ENCODE data around the gene RNF7. TPM values are rescaled to one million over a fixed set of nuclear protein-coding genes. Genes with fewer than 3 reads are reported as not detected.
"Not testable (repeated sequence)": the region's sequence is repeated elsewhere in the genome, so short reads cannot be mapped to it uniquely, and the experiment has no call there.

The RNF7 gene
- total RNA-seq (2014; rRNA removed; shearing (Covaris generic)): 143 and 201 TPM in 2 replicates

- DNase-seq (ENCODE audit: low spot score): peak; percentile 91
These were observed at the start of gene RNF7 for GRCh38 chr3:141738022-141738890. TSS of gene RNF7 (plus strand) at chr3:141738298. CDS start at chr3:141738342, 44 bp downstream.

DNA sequence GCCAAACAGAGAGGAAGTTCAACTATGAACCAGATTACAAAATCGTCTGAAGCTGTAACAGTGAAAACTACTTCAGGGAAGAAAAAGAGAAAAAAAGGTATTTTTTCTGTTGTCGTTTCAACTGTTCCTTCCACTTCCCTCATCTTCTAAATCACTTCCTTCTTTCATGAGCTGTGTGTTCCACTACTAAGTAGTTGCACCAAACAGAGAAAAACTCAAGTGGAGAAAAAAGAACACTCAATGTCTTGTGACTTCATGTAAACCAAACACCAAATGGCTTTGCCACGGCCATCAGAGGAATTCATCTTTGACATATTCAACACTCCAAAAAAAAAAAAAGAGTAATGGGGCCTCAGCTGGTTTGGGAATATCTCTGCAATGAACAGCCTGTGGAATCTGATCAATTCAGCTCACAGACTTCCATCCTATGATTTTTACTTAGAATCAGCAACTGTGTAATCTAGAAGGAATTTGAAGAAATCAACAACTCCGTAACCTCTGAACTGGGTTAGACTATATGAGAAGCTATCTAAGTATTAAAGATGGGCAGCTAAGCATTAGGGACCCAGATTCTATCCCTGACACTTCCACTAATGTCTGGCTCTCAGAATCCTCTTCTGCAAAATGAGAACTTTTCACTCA, 47.5 kb upstream of the RNF7 start:
- DNase-seq (ENCODE audit: low spot score): no peak

DNA sequence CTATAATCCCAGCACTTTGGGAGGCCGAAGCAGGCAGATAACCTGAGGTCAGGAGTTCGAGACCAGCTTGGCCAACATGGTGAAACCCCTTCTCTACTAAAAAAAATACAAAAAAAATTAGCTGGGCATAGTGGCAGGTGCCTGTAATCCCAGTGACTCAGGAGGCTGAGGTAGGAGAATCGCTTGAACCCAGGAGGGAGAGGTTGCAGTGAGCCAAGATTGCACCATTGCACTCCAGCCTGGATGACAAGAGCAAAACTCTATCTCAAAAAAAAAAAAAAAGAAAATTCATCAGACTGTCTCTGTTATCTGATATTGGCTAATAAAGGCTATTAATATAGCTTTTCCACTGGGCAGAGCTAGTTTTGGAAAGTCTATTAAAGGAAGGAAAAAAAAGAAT, 46.6 kb upstream of the RNF7 start:
- DNase-seq (ENCODE audit: low spot score): not testable (repeated sequence)

DNA sequence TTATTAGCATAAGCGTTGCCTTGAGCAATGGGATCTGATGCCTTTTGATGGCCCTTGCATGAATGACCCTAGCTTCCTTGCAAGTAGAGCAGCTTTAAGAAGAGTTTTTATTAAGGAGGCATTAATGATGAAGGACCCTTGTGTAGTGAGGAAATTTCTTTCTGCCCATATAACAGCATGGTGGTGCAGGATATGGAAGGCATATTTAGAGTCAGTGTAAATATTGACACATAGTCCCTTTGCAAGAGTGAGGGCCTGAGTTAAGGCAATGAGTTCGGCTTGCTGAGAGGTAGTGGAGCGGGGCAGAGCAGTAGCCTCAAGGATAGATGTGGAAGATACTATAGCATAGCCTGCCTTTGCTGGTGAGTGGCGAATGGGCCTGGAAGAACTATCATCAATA, 45.1 kb upstream of the RNF7 start:
- DNase-seq (ENCODE audit: low spot score): not testable (repeated sequence)

DNA sequence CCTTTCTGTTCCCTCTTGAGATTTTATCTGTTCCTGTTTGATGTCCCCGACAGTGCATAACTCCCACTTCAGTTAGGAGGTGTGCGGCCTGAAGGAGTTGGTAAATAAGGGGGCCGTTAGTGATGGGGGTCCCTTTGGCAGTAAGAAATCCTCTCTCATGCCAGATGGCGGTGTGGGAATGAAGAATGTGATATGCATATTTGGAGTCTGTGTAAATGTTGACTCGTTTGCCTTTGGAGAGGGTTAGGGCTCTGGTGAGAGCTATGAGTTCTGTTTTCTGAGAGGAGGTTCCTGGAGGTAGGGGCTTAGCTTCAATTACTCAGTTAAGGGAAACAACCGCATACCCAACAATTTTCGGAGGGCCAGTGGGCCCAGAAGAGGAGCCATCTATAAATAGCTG, 38.8 kb upstream of the RNF7 start:
- no peak for DNase-seq (ENCODE audit: low spot score)

DNA sequence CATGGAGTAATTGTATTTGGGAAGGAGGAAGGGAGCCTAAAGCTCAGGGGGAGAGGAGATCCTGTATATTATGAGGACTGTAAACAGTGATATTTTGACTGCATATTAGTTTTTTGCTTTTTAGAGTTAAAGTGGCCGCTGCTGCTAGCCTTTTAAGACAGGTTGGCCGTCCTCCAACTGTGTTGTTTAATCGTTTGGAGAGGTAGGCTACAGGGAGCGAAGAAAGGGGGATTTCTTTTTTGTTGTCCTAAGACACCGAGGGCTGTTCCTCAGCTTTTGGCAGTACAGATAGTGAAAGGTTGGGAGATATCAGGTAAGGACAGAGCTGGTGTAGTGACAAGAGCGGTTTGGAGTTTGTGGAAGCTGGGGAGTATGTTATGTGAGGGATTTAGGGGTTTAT, 38.2 kb upstream of the RNF7 start:
- DNase-seq (ENCODE audit: low spot score): no peak

- not testable (repeated sequence) for DNase-seq (ENCODE audit: low spot score)
These were observed 34.7 kb upstream of the RNF7 start for GRCh38 chr3:141703367-141703766.

GRCh38 chr3:141707741-141708203, 30.3 kb upstream of the RNF7 start:
- peak; percentile 94 for DNase-seq (ENCODE audit: low spot score)

DNA sequence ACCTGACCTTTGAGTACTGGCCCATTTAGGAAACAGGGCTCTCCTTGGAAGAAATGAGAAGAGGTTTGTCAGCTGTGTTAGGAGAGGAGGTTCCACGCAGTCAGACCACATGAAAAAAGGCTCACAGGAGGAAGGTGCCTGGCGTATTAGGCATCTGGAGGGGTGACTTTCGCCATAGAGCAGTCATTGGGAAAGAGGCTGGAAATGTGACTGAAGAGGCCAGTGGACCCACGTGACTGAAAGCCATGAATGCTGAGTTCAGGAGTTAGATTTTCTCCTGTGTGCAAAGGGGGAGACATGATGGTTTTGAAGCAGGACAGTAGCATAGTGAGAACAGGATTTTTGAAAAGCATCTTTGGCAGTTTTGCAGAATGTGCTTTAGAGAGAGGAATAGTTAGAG, 29.7 kb upstream of the RNF7 start:
- peak; percentile 8 for DNase-seq (ENCODE audit: low spot score)

- no peak for DNase-seq (ENCODE audit: low spot score)
These were observed 28.9 kb upstream of the RNF7 start for GRCh38 chr3:141709126-141709770.

GRCh38 chr3:141710121-141710520, 28.0 kb upstream of the RNF7 start:
- no peak for DNase-seq (ENCODE audit: low spot score)

DNA sequence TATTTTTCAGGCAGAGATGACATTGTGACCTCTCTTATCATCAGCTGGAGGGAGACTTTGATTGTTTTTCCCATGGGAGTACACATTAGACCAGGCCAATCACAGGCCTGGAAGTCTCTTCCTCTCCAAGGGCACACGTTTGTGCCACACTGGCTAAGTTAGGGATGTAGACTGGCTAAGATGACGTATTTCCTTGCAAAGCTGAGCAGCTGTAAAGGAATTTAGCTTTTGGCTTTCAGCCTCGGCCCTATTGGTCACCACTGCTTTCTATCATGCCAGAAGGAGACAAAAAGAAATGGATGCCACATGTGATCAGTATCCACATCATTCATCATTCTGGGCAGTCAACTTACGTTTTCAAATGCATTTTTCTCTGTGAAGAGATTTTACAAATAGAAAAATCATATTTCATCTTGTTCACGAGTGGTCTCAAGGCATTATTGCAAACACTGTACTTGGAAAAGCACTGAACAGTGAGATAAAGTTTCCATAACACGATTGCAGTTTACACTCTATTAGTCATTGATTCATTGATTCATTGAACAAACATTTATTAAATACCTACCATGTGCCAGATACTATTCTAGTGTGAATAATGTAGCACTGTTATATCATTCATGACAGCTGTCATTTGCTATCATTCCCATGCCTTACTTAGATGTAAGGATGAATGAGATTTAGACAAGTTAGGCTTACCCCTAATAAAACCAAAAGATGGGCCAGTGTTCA, 27.0 kb upstream of the RNF7 start:
- peak; percentile 77 for DNase-seq (ENCODE audit: low spot score)

- DNase-seq (ENCODE audit: low spot score): no peak
These were observed 23.4 kb upstream of the RNF7 start for GRCh38 chr3:141714671-141715070.

- no peak for DNase-seq (ENCODE audit: low spot score)
These were observed 16.0 kb upstream of the RNF7 start for GRCh38 chr3:141722081-141722480.

DNA sequence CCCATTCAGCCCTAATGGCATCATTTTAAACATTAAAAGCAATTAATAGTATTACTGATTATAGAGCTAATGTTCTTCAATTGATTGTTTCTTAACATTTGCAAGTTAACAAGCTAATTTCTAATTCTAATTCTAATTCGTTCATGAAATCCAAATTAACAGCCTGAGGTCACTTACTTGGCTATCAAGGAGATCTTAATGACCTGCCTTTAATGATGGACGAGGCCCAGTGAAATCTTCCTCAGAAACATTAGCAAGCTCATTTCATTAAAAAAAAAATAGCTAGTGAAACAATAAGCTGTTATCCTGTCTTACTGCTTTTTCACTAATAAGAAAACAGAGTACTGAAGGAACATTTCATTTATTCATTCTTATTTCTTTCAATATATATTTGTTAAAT, 15.4 kb upstream of the RNF7 start:
- DNase-seq (ENCODE audit: low spot score): no peak

- DNase-seq (ENCODE audit: low spot score): no peak
These were observed 14.8 kb upstream of the RNF7 start for GRCh38 chr3:141723255-141723654.

DNA sequence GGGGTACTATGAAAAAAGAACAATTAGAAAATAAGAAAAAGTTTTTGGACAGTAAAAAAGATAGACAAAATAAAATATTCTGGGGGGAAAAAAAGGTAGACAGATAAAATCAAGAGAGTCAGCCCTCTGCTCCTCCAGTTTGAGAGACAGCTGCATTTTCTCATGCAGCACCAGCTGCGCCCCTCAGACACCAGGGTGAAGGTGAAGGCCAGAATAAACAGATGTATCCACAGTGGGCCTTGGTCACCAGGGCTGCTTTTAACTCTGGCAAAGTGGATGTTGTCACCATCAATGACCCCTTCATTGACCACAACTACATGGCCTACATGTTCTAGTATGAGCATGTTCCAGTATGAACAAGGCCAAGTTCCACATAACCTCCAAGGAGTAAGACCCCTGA, 13.9 kb upstream of the RNF7 start:
- DNase-seq (ENCODE audit: low spot score): no peak

GRCh38 chr3:141725036-141725435, 13.1 kb upstream of the RNF7 start:
- DNase-seq (ENCODE audit: low spot score): no peak

GRCh38 chr3:141726483-141726882, 11.6 kb upstream of the RNF7 start:
- no peak for DNase-seq (ENCODE audit: low spot score)

GRCh38 chr3:141728355-141728892, 9.7 kb upstream of the RNF7 start:
- DNase-seq (ENCODE audit: low spot score): no peak

DNA sequence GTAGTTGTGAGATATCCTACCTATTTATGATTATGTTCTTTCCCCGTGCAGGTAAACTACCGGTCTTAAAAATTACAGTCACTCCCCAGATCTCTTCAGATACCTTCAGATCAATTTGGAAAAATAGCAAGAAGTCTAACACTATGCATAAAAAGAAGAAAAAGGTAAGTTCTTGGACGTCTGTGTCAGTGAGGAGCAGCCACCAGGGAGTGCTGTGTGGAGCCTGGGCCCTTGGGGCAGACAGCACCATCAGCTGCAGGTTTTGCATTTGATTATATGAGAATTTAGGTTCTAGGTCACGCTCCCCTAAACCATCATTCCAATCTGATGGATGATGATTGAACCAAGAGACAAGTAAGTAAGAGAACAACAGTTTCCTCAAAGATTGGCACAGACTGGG, 8.9 kb upstream of the RNF7 start:
- no peak for DNase-seq (ENCODE audit: low spot score)

GRCh38 chr3:141735176-141735575, 2.9 kb upstream of the RNF7 start:
- peak; percentile 13 for DNase-seq (ENCODE audit: low spot score)
